Heart left ventricle (tissue), 13 donors: Measurements from ENCODE around the gene HOXB2.

Experiments used
- POLR2A ChIP-seq, 2 donors: fragments of 450-650 bp; IDR thresholded peaks; one replicate each; pipeline ENCODE4 v1.6.1; 2017; ENCODE audit warnings: antibody characterized with exemption in 2 of 2, mild to moderate bottlenecking in 2 of 2, moderate library complexity in 2 of 2
- TF ChIP-seq, protein P1 (sequence below), 12 donors: fragments of 200-600 bp; sonication (generic) in 4 of 12; IDR thresholded peaks; one replicate each; pipeline versions ENCODE4 v1.5.0 to v1.8.0; 2018 to 2022; ENCODE audit warnings: antibody characterized with exemption in 12 of 12, mild to moderate bottlenecking in 5 of 12
- donor health status: ischemic (EF 13 %, LVEDD 7.1; RV severe dilation, severe dysfunction).
- donor health status: DM: no; HTN: yes; CAD: no.
- donor health status: DM: no; HTN: no; CAD: no.
- donor health status: ischemic (EF 25% LVEDD 6.9; RV normal size, moderate dysfunction).
- donor health status: ischemic (EF 25% LVEDD 5.7; RV mildly dilated, moderate dysfunction).
- donor health status: ischemic (EF 35%, LVEDD 5.7; RV mildly dilated, moderate dysfunction).
- donor health status: nonischemic (EF 11% LVEDD 7.7; RV severe dilation, severe dysfunction).
- donor health status: DM: yes; HTN: yes; CAD: no.
- donor health status: PGD.
- donor health status: ischemic (EF 29% LVEDD 5.4; RV normal size, mild dysfunction).
- donor health status: nonischemic (EF 23%, LVEDD 6.1; RV moderate dilation, normal function).

GRCh38 chr17:48579471-48579759 is 34.5 kb upstream of the HOXB2 start:
- no peak for TF ChIP-seq POLR2A (IDR thresholded peaks at IDR 0.05)
- TF ChIP-seq, protein P1, sequence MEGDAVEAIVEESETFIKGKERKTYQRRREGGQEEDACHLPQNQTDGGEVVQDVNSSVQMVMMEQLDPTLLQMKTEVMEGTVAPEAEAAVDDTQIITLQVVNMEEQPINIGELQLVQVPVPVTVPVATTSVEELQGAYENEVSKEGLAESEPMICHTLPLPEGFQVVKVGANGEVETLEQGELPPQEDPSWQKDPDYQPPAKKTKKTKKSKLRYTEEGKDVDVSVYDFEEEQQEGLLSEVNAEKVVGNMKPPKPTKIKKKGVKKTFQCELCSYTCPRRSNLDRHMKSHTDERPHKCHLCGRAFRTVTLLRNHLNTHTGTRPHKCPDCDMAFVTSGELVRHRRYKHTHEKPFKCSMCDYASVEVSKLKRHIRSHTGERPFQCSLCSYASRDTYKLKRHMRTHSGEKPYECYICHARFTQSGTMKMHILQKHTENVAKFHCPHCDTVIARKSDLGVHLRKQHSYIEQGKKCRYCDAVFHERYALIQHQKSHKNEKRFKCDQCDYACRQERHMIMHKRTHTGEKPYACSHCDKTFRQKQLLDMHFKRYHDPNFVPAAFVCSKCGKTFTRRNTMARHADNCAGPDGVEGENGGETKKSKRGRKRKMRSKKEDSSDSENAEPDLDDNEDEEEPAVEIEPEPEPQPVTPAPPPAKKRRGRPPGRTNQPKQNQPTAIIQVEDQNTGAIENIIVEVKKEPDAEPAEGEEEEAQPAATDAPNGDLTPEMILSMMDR (IDR thresholded peaks at IDR 0.05) = no peak
